ENCODE results near the gene ARHGAP29. TPM values are rescaled to one million over a fixed set of nuclear protein-coding genes. Genes with fewer than 3 reads are reported as not detected.

ARHGAP29 gene
- total and polyA plus RNA-seq, 2 of the 4 experiments (the other 2 are of a cell fraction), result 19.1 to 30.3 TPM

DNA sequence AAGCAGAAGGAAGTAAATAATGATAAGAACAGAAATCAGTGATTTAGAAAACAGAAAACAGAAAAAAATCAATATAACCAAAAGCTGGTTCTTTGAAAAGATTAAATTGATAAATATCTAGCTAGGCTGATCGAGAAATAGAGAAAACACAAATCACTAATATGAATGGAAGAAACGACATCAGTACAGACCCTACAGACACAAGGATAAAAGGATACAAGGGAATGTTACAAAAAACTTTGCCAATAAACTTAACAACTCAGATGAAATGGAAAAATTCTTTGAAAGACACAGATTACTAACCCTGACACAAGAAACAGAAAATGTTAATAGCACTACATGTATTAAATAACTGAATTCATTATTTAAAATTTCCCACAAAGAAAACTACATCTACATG lies 6.3 kb upstream of the ARHGAP29 start:
- Histone ChIP-seq H3K27ac (ENCODE audit: insufficient read depth, low read length) (no peak overlapping the region), H3K18ac (ENCODE audit: low read depth, low read length) (no peak overlapping the region), H3K4me3 (ENCODE audit: insufficient read depth, low read depth, low read length) (no peak overlapping the region), H3K14ac (replicated peaks; ENCODE audit: low read depth, low read length) (no peak overlapping the region), H2BK5ac (ENCODE audit: low read depth, low read length, poor library complexity, severe bottlenecking) (no peak overlapping the region), H4K20me1 (ENCODE audit: insufficient read depth, low read length) (no peaks in the 10 kb centered on the region), H4K8ac (ENCODE audit: low read depth in 2 of 2, low read length in 2 of 2) (no peak overlapping the region), H3K23ac (ENCODE audit: low read depth, low read length) (no peak overlapping the region), H2AFZ (replicated peaks; ENCODE audit: low read length, poor library complexity) (no peak overlapping the region), H2BK20ac (ENCODE audit: low read depth, low read length) (no peak overlapping the region), H3K27me3 (ENCODE audit: control insufficient read depth, insufficient read depth, low read length) (no peaks in the 10 kb centered on the region), H4K5ac (ENCODE audit: low read depth, low read length) (no peak overlapping the region), H3K9me1 (ENCODE audit: insufficient read depth, low read length) (0 out of 2 replicates have a peak, but pooled peaks cover 2% of the 10 kb centered on the region), H3K36me3 (ENCODE audit: control insufficient read depth, insufficient read depth, low read length) (no peaks in the 10 kb centered on the region), H3K9ac (ENCODE audit: low read depth, low read length) (no peak overlapping the region), H4K91ac (ENCODE audit: insufficient read depth, low read depth, low read length) (no peak overlapping the region), H3K9me3 (ENCODE audit: control insufficient read depth, insufficient read depth, low read length) (no peaks in the 10 kb centered on the region), H2AK9ac (replicated peaks; ENCODE audit: low read depth, low read length, poor library complexity) (no peak overlapping the region), H3K4me1 (ENCODE audit: control insufficient read depth, insufficient read depth, low read length) (no peaks in the 10 kb centered on the region; the same call in 1 of the 2 replicates), H3K56ac (ENCODE audit: extremely low read depth, insufficient read depth, low read length) (no peak overlapping the region), H2BK120ac (ENCODE audit: low read depth, low read length) (no peak overlapping the region), H3K4ac (ENCODE audit: low read depth, low read length) (no peak overlapping the region), H3K4me2 (ENCODE audit: low read depth, low read length) (no peak overlapping the region), H2AK5ac (ENCODE audit: low read depth, low read length) (no peak overlapping the region), H3K79me1 (ENCODE audit: low read depth in 1 of 2, low read length in 2 of 2) (peaks cover 3 to 17% of the 10 kb centered on the region in 2 experiments; a peak in 3 of 4 replicates), H2BK15ac (ENCODE audit: low read depth, low read length) (no peak overlapping the region)
- dilution Hi-C loops (cut with HindIII; ENCODE audit: low sequenced_read_pairs, unreplicated experiment), result no loop called here
- TF ChIP-seq MAZ (IDR thresholded peaks at IDR 0.05; ENCODE audit: borderline replicate concordance, low read depth, low read length) (no peak), RAD21 (IDR thresholded peaks at IDR 0.05; ENCODE audit: low read length) (no peak), MAFK (IDR thresholded peaks at IDR 0.05; ENCODE audit: low read depth, low read length) (no peak), POLR2A (IDR thresholded peaks at IDR 0.05; ENCODE audit: low read depth, low read length) (no peak), BHLHE40 (IDR thresholded peaks at IDR 0.05; ENCODE audit: low read depth, low read length) (no peak), NFE2L2 (IDR thresholded peaks at IDR 0.05; ENCODE audit: low read depth, low read length) (no peak), FOS (IDR thresholded peaks at IDR 0.05; ENCODE audit: low read depth, low read length) (no peak), MXI1 (IDR thresholded peaks at IDR 0.05; ENCODE audit: borderline replicate concordance, low read depth, low read length) (no peak), CEBPB (IDR thresholded peaks at IDR 0.05; ENCODE audit: low read depth, low read length) (no peak), SMC3 (IDR thresholded peaks at IDR 0.05; ENCODE audit: low read depth, low read length) (no peak), RCOR1 (IDR thresholded peaks at IDR 0.05; ENCODE audit: insufficient replicate concordance, low read length) (no peak), CHD1 (IDR thresholded peaks at IDR 0.05; ENCODE audit: low read depth, low read length) (no peak)
- TF ChIP-seq, protein P1, sequence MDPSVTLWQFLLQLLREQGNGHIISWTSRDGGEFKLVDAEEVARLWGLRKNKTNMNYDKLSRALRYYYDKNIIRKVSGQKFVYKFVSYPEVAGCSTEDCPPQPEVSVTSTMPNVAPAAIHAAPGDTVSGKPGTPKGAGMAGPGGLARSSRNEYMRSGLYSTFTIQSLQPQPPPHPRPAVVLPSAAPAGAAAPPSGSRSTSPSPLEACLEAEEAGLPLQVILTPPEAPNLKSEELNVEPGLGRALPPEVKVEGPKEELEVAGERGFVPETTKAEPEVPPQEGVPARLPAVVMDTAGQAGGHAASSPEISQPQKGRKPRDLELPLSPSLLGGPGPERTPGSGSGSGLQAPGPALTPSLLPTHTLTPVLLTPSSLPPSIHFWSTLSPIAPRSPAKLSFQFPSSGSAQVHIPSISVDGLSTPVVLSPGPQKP (IDR thresholded peaks at IDR 0.05; ENCODE audit: borderline replicate concordance, low read depth, low read length), result no peak
- TF ChIP-seq, protein P2, sequence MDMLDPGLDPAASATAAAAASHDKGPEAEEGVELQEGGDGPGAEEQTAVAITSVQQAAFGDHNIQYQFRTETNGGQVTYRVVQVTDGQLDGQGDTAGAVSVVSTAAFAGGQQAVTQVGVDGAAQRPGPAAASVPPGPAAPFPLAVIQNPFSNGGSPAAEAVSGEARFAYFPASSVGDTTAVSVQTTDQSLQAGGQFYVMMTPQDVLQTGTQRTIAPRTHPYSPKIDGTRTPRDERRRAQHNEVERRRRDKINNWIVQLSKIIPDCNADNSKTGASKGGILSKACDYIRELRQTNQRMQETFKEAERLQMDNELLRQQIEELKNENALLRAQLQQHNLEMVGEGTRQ (IDR thresholded peaks at IDR 0.05; ENCODE audit: low read depth, low read length), result no peak
- in situ Hi-C loops (cut with MboI; ENCODE audit: low sequenced_read_pairs), result loop anchor here (5.0 to 10.0 kb wide), 2 partner anchors 84 to 179 kb away; no protein-coding TSS in a partner anchor
- intact Hi-C loops (cut with micrococcal nuclease), result no loop called here
- DNase-seq (no peak), ATAC-seq (ENCODE audit: low read depth) (no peak)
- CTCF ChIA-PET, result interaction anchor here (1.1 to 1.3 kb wide), 2 partner anchors 92 to 198 kb away, joined by 5 to 6 read pairs; no protein-coding TSS in a partner anchor
- no CpG with 5 or more reads among the region's 2 CpGs for whole genome bisulfite sequencing, 2 experiments (ENCODE audit: extremely low coverage in 2 of 2, insufficient read length in 1 of 2)
- POLR2A ChIA-PET (ENCODE audit: unreplicated experiment), result no interaction called here
- no TSS peak for BruUV-seq (replicated peaks)

Measured in IMR-90 (cell line).